MM.1S (cell line): ENCODE data around the gene VAPB.

ENCODE experiments used
- EZH2 ChIP-seq: fragments of 300-600 bp; sonication (generic); optimal IDR thresholded peaks from 2 replicates; pipeline ENCODE3; 2017; ENCODE audit warnings: low read depth, mild to moderate bottlenecking, antibody characterized with exemption, low read length, mixed read lengths
- EZH2phosphoT487 ChIP-seq: fragments of 300-600 bp; sonication (generic); IDR thresholded peaks from 2 replicates; pipeline ENCODE4 v1.6.1; 2018; ENCODE audit warnings: antibody characterized with exemption, low read length
- TF ChIP-seq, protein P1 (sequence below): fragments of 300-600 bp; sonication (generic); IDR thresholded peaks from 2 replicates; pipeline ENCODE4 v1.5.1; 2016; ENCODE audit warnings: antibody characterized with exemption, low read length, mixed read lengths

DNA sequence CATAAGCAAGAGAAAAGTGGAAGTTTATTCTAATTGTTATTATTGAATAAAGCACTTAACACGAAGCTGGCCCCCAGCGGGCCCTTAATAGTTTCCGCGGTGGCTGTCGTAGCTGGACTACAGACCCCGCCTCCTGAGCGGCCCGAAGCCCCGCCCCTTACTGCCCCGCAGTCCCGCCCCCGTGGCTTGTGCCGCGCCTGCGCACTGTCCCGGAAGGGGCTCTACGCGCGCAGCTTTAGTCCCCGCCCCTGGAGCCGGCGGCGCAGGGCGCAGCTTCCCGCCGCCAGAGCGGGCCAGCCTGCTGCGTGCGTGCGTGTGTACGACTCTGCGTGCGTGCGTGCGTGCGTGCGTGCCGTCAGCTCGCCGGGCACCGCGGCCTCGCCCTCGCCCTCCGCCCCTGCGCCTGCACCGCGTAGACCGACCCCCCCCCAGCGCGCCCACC is at the start of gene VAPB:
- TF ChIP-seq, protein P1, sequence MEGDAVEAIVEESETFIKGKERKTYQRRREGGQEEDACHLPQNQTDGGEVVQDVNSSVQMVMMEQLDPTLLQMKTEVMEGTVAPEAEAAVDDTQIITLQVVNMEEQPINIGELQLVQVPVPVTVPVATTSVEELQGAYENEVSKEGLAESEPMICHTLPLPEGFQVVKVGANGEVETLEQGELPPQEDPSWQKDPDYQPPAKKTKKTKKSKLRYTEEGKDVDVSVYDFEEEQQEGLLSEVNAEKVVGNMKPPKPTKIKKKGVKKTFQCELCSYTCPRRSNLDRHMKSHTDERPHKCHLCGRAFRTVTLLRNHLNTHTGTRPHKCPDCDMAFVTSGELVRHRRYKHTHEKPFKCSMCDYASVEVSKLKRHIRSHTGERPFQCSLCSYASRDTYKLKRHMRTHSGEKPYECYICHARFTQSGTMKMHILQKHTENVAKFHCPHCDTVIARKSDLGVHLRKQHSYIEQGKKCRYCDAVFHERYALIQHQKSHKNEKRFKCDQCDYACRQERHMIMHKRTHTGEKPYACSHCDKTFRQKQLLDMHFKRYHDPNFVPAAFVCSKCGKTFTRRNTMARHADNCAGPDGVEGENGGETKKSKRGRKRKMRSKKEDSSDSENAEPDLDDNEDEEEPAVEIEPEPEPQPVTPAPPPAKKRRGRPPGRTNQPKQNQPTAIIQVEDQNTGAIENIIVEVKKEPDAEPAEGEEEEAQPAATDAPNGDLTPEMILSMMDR = no peak
- TF ChIP-seq EZH2 = no peak
- TF ChIP-seq EZH2phosphoT487 = no peak
